Dendritic cell treated with granulocyte-macrophage colony-stimulating factor and Interleukin-4, amounts not matched to agents 40 ng/mL and 50 ng/mL, for 4 days (primary cell): Measurements from ENCODE around the gene BNC2.
"Not testable (repeated sequence)": the region's sequence is repeated elsewhere in the genome, so short reads cannot be mapped to it uniquely, and the experiment has no call there.

Experiments
- H3K27ac Mint-ChIP-seq: one replicate; pipeline ENCODE4 v1.8.0; 2022; ENCODE audit warnings: mild to moderate bottlenecking, mixed read lengths
- H3K27me3 Mint-ChIP-seq: one replicate; pipeline ENCODE4 v1.8.0; 2022; ENCODE audit warnings: mild to moderate bottlenecking, mixed read lengths
- H3K36me3 Mint-ChIP-seq: one replicate; pipeline ENCODE4 v1.8.0; 2022; ENCODE audit warnings: low read depth, mixed read lengths
- H3K4me1 Mint-ChIP-seq: one replicate; pipeline ENCODE4 v1.8.0; 2022; ENCODE audit warnings: low read depth, mixed read lengths
- H3K4me3 Mint-ChIP-seq: one replicate; pipeline ENCODE4 v1.8.0; 2022; ENCODE audit warnings: mild to moderate bottlenecking, moderate library complexity, mixed read lengths
- H3K9me3 Mint-ChIP-seq: one replicate; pipeline ENCODE4 v1.8.0; 2022; ENCODE audit warnings: mixed read lengths
- intact Hi-C: fragments of 100-400 bp; cut with micrococcal nuclease; formaldehyde crosslinking; loops from one replicate; pipeline ENCODE4 v1.15.0; 2022

The BNC2 gene

GRCh38 chr9:16499892-16500291 lies 370.6 kb downstream of the BNC2 start:
- no peak overlapping the region for H3K27ac Mint-ChIP-seq
- intact Hi-C loops, result no loop called here

DNA sequence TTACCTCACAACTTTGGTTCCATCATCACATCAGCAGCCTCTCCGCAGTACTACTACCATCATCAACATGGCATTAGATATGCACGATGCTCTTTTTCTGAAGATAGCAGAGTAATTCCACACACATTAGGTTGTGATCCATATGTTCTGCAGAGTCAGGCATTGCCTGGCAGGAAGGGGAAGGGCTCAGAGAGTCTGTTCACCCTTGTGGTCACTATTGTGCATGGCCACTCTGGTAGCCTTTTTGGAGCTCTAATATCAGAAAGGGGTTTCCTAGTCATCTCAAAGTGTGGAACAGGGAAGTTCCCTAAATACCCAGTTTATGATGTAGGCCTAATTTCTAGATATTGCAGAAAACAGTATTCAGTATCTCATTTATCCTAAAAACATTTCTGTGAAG lies 373.6 kb downstream of the BNC2 start:
- intact Hi-C loops, result no loop called here
- Mint-ChIP-seq H3K36me3 (no peaks in the 10 kb centered on the region), H3K4me3 (no peak overlapping the region), H3K27me3 (no peaks in the 10 kb centered on the region), H3K4me1 (no peaks in the 10 kb centered on the region), H3K9me3 (no peaks in the 10 kb centered on the region), H3K27ac (no peak overlapping the region)

More at GRCh38 chr9:16499892-16500291, 370.6 kb downstream of the BNC2 start:
- no peaks in the 10 kb centered on the region for H3K36me3 Mint-ChIP-seq
- no peaks in the 10 kb centered on the region for H3K9me3 Mint-ChIP-seq
- no peak overlapping the region for H3K4me3 Mint-ChIP-seq
- H3K27me3 Mint-ChIP-seq, result no peaks in the 10 kb centered on the region
- H3K4me1 Mint-ChIP-seq, result no peaks in the 10 kb centered on the region

- Mint-ChIP-seq H3K27ac (no peak overlapping the region), H3K9me3 (no peaks in the 10 kb centered on the region), H3K4me1 (no peaks in the 10 kb centered on the region), H3K4me3 (no peak overlapping the region), H3K27me3 (peaks cover 2% of the 10 kb centered on the region), H3K36me3 (no peaks in the 10 kb centered on the region)
- intact Hi-C loops, result no loop called here
Observed at GRCh38 chr9:16487915-16488314, 382.6 kb downstream of the BNC2 start.

GRCh38 chr9:16485575-16486321 lies 384.7 kb downstream of the BNC2 start:
- Mint-ChIP-seq H3K4me3 (no peak overlapping the region), H3K27ac (no peak overlapping the region), H3K27me3 (no peaks in the 10 kb centered on the region), H3K9me3 (no peaks in the 10 kb centered on the region), H3K4me1 (no peaks in the 10 kb centered on the region), H3K36me3 (no peaks in the 10 kb centered on the region)
- intact Hi-C loops, result no loop called here

GRCh38 chr9:16485160-16485559 lies 385.3 kb downstream of the BNC2 start:
- intact Hi-C loops, result no loop called here
- Mint-ChIP-seq H3K9me3 (no peaks in the 10 kb centered on the region), H3K4me1 (no peaks in the 10 kb centered on the region), H3K27me3 (no peaks in the 10 kb centered on the region), H3K27ac (no peak overlapping the region), H3K4me3 (no peak overlapping the region), H3K36me3 (no peaks in the 10 kb centered on the region)

DNA sequence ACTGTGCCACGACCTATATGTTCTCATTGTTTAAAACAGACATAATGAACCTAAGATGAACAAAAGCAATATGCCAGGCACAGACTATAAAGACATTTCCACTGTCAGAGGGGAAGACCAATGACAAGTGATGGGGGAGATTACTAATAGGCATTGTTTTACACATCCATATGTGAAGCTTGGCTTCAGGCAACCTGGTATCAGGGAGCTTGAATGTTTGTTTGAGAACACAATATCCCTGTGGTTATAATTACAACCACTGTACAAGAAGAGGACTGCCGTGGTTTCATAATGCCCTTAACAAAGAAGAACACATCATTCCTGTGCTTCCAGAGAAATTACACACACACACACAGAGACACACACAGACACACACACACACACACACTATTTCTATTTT lies 385.7 kb downstream of the BNC2 start:
- intact Hi-C loops, result no loop called here
- Mint-ChIP-seq H3K4me3 (no peak overlapping the region), H3K36me3 (no peaks in the 10 kb centered on the region), H3K4me1 (no peaks in the 10 kb centered on the region), H3K9me3 (no peaks in the 10 kb centered on the region), H3K27me3 (no peaks in the 10 kb centered on the region), H3K27ac (no peak overlapping the region)

GRCh38 chr9:16484180-16484579 lies 386.3 kb downstream of the BNC2 start:
- Mint-ChIP-seq H3K27me3 (no peaks in the 10 kb centered on the region), H3K36me3 (no peaks in the 10 kb centered on the region), H3K9me3 (no peaks in the 10 kb centered on the region), H3K4me3 (no peak overlapping the region), H3K4me1 (no peaks in the 10 kb centered on the region), H3K27ac (no peak overlapping the region)
- intact Hi-C loops, result no loop called here

DNA sequence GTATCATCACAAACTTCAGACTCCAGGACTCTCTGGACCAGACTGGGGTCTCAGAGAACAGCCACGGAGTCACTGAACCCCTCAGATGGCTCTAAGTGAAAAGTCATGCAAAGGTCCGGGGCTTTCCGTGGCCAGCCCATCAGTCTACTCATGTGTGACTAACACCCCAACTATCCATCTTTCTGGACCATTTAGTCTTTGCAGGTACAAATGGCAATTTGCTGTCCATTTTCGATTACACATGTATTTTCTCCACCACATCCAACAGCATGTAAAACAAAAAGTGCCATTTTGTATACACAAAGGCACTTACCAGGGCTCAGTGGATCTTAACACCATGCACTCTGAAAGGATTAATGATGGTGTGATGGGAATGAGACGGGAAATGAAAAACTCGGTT lies 387.7 kb downstream of the BNC2 start:
- H3K27me3 Mint-ChIP-seq, result no peaks in the 10 kb centered on the region
- no peaks in the 10 kb centered on the region for H3K9me3 Mint-ChIP-seq
- no peak overlapping the region for H3K27ac Mint-ChIP-seq
- H3K4me1 Mint-ChIP-seq, result no peaks in the 10 kb centered on the region
- intact Hi-C loops, result no loop called here
- H3K36me3 Mint-ChIP-seq, result no peaks in the 10 kb centered on the region
- no peak overlapping the region for H3K4me3 Mint-ChIP-seq

DNA sequence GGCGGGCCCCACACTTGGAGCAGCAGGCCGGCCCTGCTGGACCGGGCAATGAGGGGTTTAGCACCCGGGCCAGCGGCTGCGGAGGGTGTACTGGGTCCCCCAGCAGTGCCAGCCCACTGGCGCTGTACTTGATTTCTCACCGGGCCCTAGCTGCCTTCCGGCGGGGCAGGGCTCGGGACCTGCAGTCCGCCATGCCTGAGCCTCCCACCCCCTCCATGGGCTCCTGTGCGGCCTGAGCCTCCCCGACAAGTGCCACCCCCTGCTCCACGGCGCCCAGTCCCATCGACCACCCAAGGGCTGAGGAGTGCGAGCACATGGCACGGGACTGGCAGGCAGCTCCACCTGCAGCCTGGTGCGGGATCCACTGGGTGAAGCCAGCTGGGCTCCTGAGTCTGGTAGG lies 389.9 kb downstream of the BNC2 start:
- H3K9me3 Mint-ChIP-seq, H3K4me3 Mint-ChIP-seq, H3K27ac Mint-ChIP-seq, H3K27me3 Mint-ChIP-seq, H3K4me1 Mint-ChIP-seq, intact Hi-C loops, H3K36me3 Mint-ChIP-seq: not testable (repeated sequence)

- intact Hi-C loops, result no loop called here
Observed at GRCh38 chr9:16475996-16476395, 394.5 kb downstream of the BNC2 start.

GRCh38 chr9:16475257-16475656 lies 395.2 kb downstream of the BNC2 start:
- Mint-ChIP-seq H3K36me3 (no peaks in the 10 kb centered on the region), H3K27ac (no peak overlapping the region), H3K4me3 (no peak overlapping the region), H3K9me3 (peaks cover 22% of the 10 kb centered on the region), H3K4me1 (no peaks in the 10 kb centered on the region), H3K27me3 (no peaks in the 10 kb centered on the region)
- intact Hi-C loops, result no loop called here

More at GRCh38 chr9:16475996-16476395, 394.5 kb downstream of the BNC2 start:
- Mint-ChIP-seq H3K27ac (no peak overlapping the region), H3K4me1 (no peaks in the 10 kb centered on the region), H3K36me3 (no peaks in the 10 kb centered on the region), H3K4me3 (no peak overlapping the region), H3K9me3 (peaks cover 22% of the 10 kb centered on the region), H3K27me3 (no peaks in the 10 kb centered on the region)

DNA sequence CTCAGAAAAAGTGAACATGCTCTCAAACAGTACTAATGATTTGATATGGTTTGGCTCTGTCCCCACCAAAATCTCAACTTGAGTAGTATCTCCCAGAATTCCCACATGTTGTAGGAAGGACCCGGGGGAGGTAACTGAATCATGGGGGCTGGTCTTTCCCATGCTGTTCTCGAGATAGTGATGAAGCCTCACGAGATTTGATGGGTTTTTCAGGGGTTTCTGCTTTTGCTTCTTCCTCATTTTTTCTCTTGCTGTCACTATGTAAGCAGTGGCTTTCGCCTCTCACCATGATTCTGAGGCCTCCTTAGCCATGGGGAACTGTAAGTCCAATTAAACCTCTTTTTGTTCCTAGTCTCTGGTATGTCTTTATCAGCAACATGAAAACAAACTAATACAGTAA lies 401.3 kb downstream of the BNC2 start:
- no peaks in the 10 kb centered on the region for H3K36me3 Mint-ChIP-seq
- peaks cover 31% of the 10 kb centered on the region for H3K9me3 Mint-ChIP-seq
- intact Hi-C loops, result no loop called here
- H3K4me1 Mint-ChIP-seq, result no peaks in the 10 kb centered on the region
- H3K27me3 Mint-ChIP-seq, result no peaks in the 10 kb centered on the region
- H3K4me3 Mint-ChIP-seq, result no peak overlapping the region
- no peak overlapping the region for H3K27ac Mint-ChIP-seq

DNA sequence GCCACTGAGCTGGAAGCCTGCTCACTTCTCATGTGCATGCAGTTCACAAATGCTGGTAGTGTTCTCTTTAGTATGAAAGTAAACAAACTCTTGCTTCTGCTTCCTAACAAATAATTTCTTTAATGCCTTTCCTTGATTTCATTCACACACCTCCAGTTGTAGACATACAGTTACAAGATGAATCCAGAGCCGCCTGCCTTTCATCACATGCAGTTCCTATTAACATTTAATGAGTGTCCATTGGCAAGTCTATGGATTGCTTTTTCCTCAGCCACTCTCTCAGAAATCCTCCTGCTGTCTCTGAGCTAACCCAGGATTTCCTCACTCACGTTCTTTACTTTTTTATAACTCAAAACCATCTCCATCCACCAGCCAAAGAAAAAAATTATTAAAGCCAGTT lies 408.6 kb downstream of the BNC2 start:
- Mint-ChIP-seq H3K9me3 (peaks cover 10% of the 10 kb centered on the region), H3K27me3 (no peaks in the 10 kb centered on the region), H3K27ac (no peak overlapping the region), H3K36me3 (no peaks in the 10 kb centered on the region), H3K4me3 (no peak overlapping the region), H3K4me1 (no peaks in the 10 kb centered on the region)
- intact Hi-C loops, result no loop called here

- H3K4me1 Mint-ChIP-seq, result no peaks in the 10 kb centered on the region
- H3K4me3 Mint-ChIP-seq, result no peak overlapping the region
- no peaks in the 10 kb centered on the region for H3K36me3 Mint-ChIP-seq
- H3K27ac Mint-ChIP-seq, result no peak overlapping the region
- H3K9me3 Mint-ChIP-seq, result peaks cover 10% of the 10 kb centered on the region
- no peaks in the 10 kb centered on the region for H3K27me3 Mint-ChIP-seq
- intact Hi-C loops, result no loop called here
Observed at GRCh38 chr9:16461137-16461840, 409.2 kb downstream of the BNC2 start.

- H3K36me3 Mint-ChIP-seq, result no peaks in the 10 kb centered on the region
- no peaks in the 10 kb centered on the region for H3K4me1 Mint-ChIP-seq
- H3K9me3 Mint-ChIP-seq, result peaks cover 10% of the 10 kb centered on the region
- no peak overlapping the region for H3K27ac Mint-ChIP-seq
- H3K27me3 Mint-ChIP-seq, result no peaks in the 10 kb centered on the region
- H3K4me3 Mint-ChIP-seq, result no peak overlapping the region
- intact Hi-C loops, result no loop called here
Observed at GRCh38 chr9:16460696-16461095, 409.8 kb downstream of the BNC2 start.
